NCI-H1048 (cell line): Measurements from ENCODE around the gene UBN1.

ENCODE experiments used
- DNase-seq: peaks from one replicate; lab custom pipeline; 2025; lab: John Stamatoyannopoulos, UW

UBN1 gene

GRCh38 chr16:4904108-4904941, 57.0 kb downstream of the UBN1 start:
- DNase-seq, result no peak

GRCh38 chr16:4904942-4905615, 57.8 kb downstream of the UBN1 start:
- no peak for DNase-seq

GRCh38 chr16:4908854-4909401, 61.6 kb downstream of the UBN1 start:
- no peak for DNase-seq

- DNase-seq, result no peak
Observed at GRCh38 chr16:4909825-4910224, 62.5 kb downstream of the UBN1 start.

GRCh38 chr16:4910828-4911227, 63.5 kb downstream of the UBN1 start:
- DNase-seq, result no peak

GRCh38 chr16:4911970-4912386, 64.7 kb downstream of the UBN1 start:
- no peak for DNase-seq

GRCh38 chr16:4913130-4913773, 66.0 kb downstream of the UBN1 start:
- DNase-seq, result no peak

- DNase-seq, result no peak
Observed at GRCh38 chr16:4913774-4914525, 66.7 kb downstream of the UBN1 start.

- DNase-seq, result no peak
Observed at GRCh38 chr16:4914528-4915225, 67.4 kb downstream of the UBN1 start.

GRCh38 chr16:4915226-4915761, 68.0 kb downstream of the UBN1 start:
- no peak for DNase-seq

GRCh38 chr16:4917117-4917516, 69.8 kb downstream of the UBN1 start:
- DNase-seq, result no peak

GRCh38 chr16:4918781-4919251, 71.5 kb downstream of the UBN1 start:
- no peak for DNase-seq

- no peak for DNase-seq
Observed at GRCh38 chr16:4920826-4921225, 73.5 kb downstream of the UBN1 start.

GRCh38 chr16:4922721-4923342, 75.6 kb downstream of the UBN1 start:
- DNase-seq, result no peak

GRCh38 chr16:4923853-4924252, 76.6 kb downstream of the UBN1 start:
- no peak for DNase-seq

- DNase-seq, result no peak
Observed at GRCh38 chr16:4924593-4925292, 77.5 kb downstream of the UBN1 start.

- DNase-seq, result no peak
Observed at GRCh38 chr16:4925293-4925607, 78.0 kb downstream of the UBN1 start.

GRCh38 chr16:4925791-4926190, 78.5 kb downstream of the UBN1 start:
- DNase-seq, result no peak

- DNase-seq, result no peak
Observed at GRCh38 chr16:4926928-4927327, 79.6 kb downstream of the UBN1 start.

- no peak for DNase-seq
Observed at GRCh38 chr16:4927661-4928060, 80.4 kb downstream of the UBN1 start.
